A549 (cell line): ENCODE data around the gene UBAC1. TPM values are rescaled to one million over a fixed set of nuclear protein-coding genes. Genes with fewer than 3 reads are reported as not detected.

ENCODE experiments used
- ATAC-seq, 2 experiments: fragments of 200-7000 bp in 1 of 2; fragments of >200 bp in 1 of 2; cut with Nextera tagmentation in 1 of 2; cut with Tn5 transposase in 1 of 2; 3 replicates each; pipeline versions ENCODE4 v1.8.0 to v1.9.1; 2018 to 2020; ENCODE audit warnings: mild to moderate bottlenecking in 1 of 2, moderate library complexity in 1 of 2
- CTCF ChIA-PET: fragments of 300-600 bp; sonication (Branson Sonifier 250); formaldehyde crosslinking; extraction: SDS; loops from one replicate; lab custom pipeline; 2021; ENCODE audit warnings: antibody characterized with exemption, inconsistent platforms; lab: Yijun Ruan, JAX
- POLR2A ChIA-PET: fragments of 350-600 bp; formaldehyde crosslinking; extraction: SDS; loops from one replicate; lab custom pipeline; 2021; ENCODE audit warnings: antibody characterized with exemption, inconsistent platforms; lab: Yijun Ruan, JAX
- DNase-seq, 2 experiments: peaks; one replicate each; pipeline versions ENCODE4 v3.0.0 to v3.0.0-alpha.2; 2011 to 2016; ENCODE audit warnings: low read depth in 1 of 2, low spot score in 1 of 2
- FAIRE-seq: peaks from 2 replicates; lab custom pipeline; 2011; peaks lifted over from hg19 to GRCh38; lab: Jason Lieb, UNC
- H3K27ac ChIP-seq, 2 experiments: fragments of >200 bp; sonication (Bioruptor Twin); formaldehyde crosslinking; 3 replicates each; pipeline ENCODE4 v1.5.1; 2016 to 2017
- H3K4me1 ChIP-seq: fragments of >200 bp; sonication (Bioruptor Twin); formaldehyde crosslinking; 3 replicates; pipeline ENCODE4 v1.6.1; 2016
- H3K4me2 ChIP-seq: fragments of >200 bp; sonication (Bioruptor Twin); formaldehyde crosslinking; 3 replicates; pipeline ENCODE4 v1.6.1; 2016
- H3K4me3 ChIP-seq: fragments of >200 bp; sonication (Bioruptor Twin); formaldehyde crosslinking; 3 replicates; pipeline ENCODE4 v1.5.1; 2016
- H3K9me3 ChIP-seq: fragments of >200 bp; sonication (Bioruptor Twin); formaldehyde crosslinking; 3 replicates; pipeline ENCODE4 v1.6.1; 2016
- CHD4 ChIP-seq: fragments of 200-600 bp; sonication (generic); IDR thresholded peaks from 2 replicates; pipeline ENCODE4 v1.6.1; 2016; ENCODE audit warnings: antibody characterized with exemption, mild to moderate bottlenecking, borderline replicate concordance
- EHF ChIP-seq: fragments of 250-450 bp; sonication (Bioruptor Pico); IDR thresholded peaks from 2 replicates; pipeline ENCODE4 v1.5.0; 2020; ENCODE audit warnings: mild to moderate bottlenecking
- EHMT2 ChIP-seq: fragments of 200-600 bp; sonication (generic); IDR thresholded peaks from 2 replicates; pipeline ENCODE4 v1.6.1; 2016; ENCODE audit warnings: antibody characterized with exemption, low read depth, mild to moderate bottlenecking, moderate library complexity
- EP300 ChIP-seq, 2 experiments: fragments of >200 bp; sonication (Bioruptor Twin); formaldehyde crosslinking; IDR thresholded peaks; 2 replicates in 1 of 2; 3 replicates in 1 of 2; pipeline ENCODE4 v1.6.1; 2016 to 2017
- FOSB ChIP-seq: fragments of 250-450 bp; sonication (Bioruptor Pico); IDR thresholded peaks from 2 replicates; pipeline ENCODE4 v1.5.0; 2020; ENCODE audit warnings: mild to moderate bottlenecking, moderate library complexity
- HDAC2 ChIP-seq: fragments of 200-600 bp; sonication (generic); IDR thresholded peaks from 2 replicates; pipeline ENCODE4 v1.6.1; 2016
- HOXB13 ChIP-seq: fragments of 250-450 bp; sonication (Bioruptor Pico); IDR thresholded peaks from 2 replicates; pipeline ENCODE4 v1.5.0; 2020; ENCODE audit warnings: low read depth, mild to moderate bottlenecking, moderate library complexity
- MAFK ChIP-seq: fragments of 450-650 bp; IDR thresholded peaks from 2 replicates; pipeline ENCODE4 v1.6.1; 2014; ENCODE audit not compliant: partially characterized antibody
- NFE2L2 ChIP-seq: fragments of 150-350 bp; conservative IDR thresholded peaks from 2 replicates; pipeline ENCODE4 v1.6.1; 2014; ENCODE audit warnings: low read length
- RAD21 ChIP-seq, 2 experiments: fragments of >200 bp in 1 of 2; sonication (Bioruptor Twin) in 1 of 2; formaldehyde crosslinking in 1 of 2; IDR thresholded peaks in 1 of 2; conservative IDR thresholded peaks in 1 of 2; 2 replicates in 1 of 2; 3 replicates in 1 of 2; pipeline ENCODE4 v1.6.1; 2012 to 2018; ENCODE audit warnings: inconsistent platforms in 1 of 2
- RARB ChIP-seq: fragments of 250-450 bp; sonication (Bioruptor Pico); IDR thresholded peaks from 2 replicates; pipeline ENCODE4 v1.8.0; 2021; ENCODE audit warnings: mild to moderate bottlenecking, moderate library complexity
- RCOR1 ChIP-seq: fragments of 150-350 bp; IDR thresholded peaks from 2 replicates; pipeline ENCODE4 v1.6.1; 2014; ENCODE audit warnings: antibody characterized with exemption, low read length, low read depth
- TFCP2L1 ChIP-seq: fragments of 250-450 bp; sonication (Bioruptor Pico); IDR thresholded peaks from 2 replicates; pipeline ENCODE4 v1.5.0; 2021; ENCODE audit warnings: mild to moderate bottlenecking
- TP53 ChIP-seq: fragments of 250-450 bp; sonication (Bioruptor Pico); IDR thresholded peaks from 2 replicates; pipeline ENCODE4 v1.5.0; 2021; ENCODE audit warnings: mild to moderate bottlenecking, moderate library complexity
- ZNF302 ChIP-seq: fragments of 250-450 bp; sonication (Bioruptor Pico); IDR thresholded peaks from 2 replicates; pipeline ENCODE4 v1.9.0; 2021; ENCODE audit warnings: inconsistent platforms, mild to moderate bottlenecking, moderate library complexity
- ZSCAN20 ChIP-seq: fragments of 250-450 bp; sonication (Bioruptor Pico); IDR thresholded peaks from 2 replicates; pipeline ENCODE4 v1.8.0; 2022; ENCODE audit warnings: mild to moderate bottlenecking, moderate library complexity
- WGBS: methylation state at CpG from one replicate; pipeline ENCODE4 v1.1.6; 2017; ENCODE audit errors: missing lambda C conversion rate; 5-methylcytosine and 5-hydroxymethylcytosine counted together
- polyA plus RNA-seq, 4 experiments: library from polyadenylated mRNA; depleted of rRNA in 3 of 4; stranded (reverse); fragments of >200 nt; fragmentation: RNase III in 1 of 4; extraction: RNeasy Plus Mini Kit Qiagen cat#74134 plus additional on column Dnase treatment in 1 of 4; gene quantifications; 2 replicates in 3 of 4; 3 replicates in 1 of 4; pipeline ENCODE4 v1.2.3, GENCODE V29; 2011 to 2017
- TF ChIP-seq, protein P1 (sequence below): fragments of >200 bp; sonication (Bioruptor Twin); formaldehyde crosslinking; IDR thresholded peaks from 2 replicates; pipeline ENCODE4 v1.6.1; 2016
- TF ChIP-seq, protein P2 (sequence below): fragments of >200 bp; sonication (Bioruptor Twin); formaldehyde crosslinking; IDR thresholded peaks from 3 replicates; pipeline ENCODE4 v1.6.1; 2016
- TF ChIP-seq, protein P3 (sequence below): IDR thresholded peaks from 2 replicates; pipeline ENCODE4 v1.6.1; 2012

Gene UBAC1
- polyA plus RNA-seq, 2 of the 4 experiments (the other 2 are of a cell fraction): 30.8 to 37.6 TPM

DNA sequence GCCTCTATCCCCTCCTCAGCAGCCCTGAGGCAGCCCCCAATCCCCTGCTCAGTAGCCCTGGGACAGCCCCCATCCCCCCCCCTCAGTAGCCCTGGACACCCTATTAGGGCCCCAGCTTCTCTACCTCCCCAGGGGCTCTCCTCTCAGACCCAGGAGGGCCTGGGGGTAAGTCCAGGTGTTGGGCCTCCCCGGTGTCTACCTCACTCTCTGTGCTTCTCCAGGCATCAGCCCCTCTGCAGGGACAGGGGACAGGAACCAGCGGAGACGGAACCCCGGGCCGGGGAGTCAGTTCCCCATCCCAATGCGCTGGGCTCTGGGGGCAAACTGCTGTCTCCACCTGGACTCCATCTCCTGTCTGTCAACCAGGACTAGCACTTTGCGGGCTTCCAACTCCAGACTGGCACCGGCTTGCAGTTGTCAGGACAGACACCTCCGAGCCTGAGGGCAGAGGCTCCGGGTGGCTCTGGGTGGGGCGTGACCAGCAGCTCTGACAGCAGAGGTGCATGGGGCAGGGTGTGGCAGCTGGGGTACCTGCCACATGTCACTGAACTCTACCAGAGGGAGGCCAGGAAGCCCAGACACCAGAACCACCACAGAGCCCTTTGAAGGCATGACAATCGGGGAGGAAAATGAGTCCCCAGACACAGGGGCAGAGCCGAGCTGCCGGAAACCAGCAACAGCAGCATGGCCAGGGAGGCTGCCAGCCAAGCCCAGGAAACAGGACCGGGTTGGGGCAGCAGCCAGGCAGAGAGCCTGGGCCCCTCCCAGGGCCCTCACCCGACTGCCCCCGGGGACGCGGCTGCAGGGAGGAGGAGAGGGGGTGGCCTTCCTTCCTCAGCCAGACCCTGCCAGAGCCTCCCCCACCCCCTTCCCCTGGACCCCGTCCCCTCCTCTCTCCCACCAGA lies 17.7 kb upstream of the UBAC1 start:
- TF ChIP-seq, protein P1, sequence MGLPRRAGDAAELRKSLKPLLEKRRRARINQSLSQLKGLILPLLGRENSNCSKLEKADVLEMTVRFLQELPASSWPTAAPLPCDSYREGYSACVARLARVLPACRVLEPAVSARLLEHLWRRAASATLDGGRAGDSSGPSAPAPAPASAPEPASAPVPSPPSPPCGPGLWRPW: no peak
- no peak for TF ChIP-seq CHD4
- TF ChIP-seq, protein P2, sequence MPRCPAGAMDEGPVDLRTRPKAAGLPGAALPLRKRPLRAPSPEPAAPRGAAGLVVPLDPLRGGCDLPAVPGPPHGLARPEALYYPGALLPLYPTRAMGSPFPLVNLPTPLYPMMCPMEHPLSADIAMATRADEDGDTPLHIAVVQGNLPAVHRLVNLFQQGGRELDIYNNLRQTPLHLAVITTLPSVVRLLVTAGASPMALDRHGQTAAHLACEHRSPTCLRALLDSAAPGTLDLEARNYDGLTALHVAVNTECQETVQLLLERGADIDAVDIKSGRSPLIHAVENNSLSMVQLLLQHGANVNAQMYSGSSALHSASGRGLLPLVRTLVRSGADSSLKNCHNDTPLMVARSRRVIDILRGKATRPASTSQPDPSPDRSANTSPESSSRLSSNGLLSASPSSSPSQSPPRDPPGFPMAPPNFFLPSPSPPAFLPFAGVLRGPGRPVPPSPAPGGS: no peak
- TF ChIP-seq EHMT2: no peak
- TF ChIP-seq EP300 (IDR thresholded peaks at IDR 0.05): no peak
- no peak for TF ChIP-seq RARB
- TF ChIP-seq MAFK: no peak
- no peak for TF ChIP-seq NFE2L2
- TF ChIP-seq RAD21 (conservative IDR thresholded peaks at IDR 0.05 in 1 of 2, IDR thresholded peaks at IDR 0.05 in 1 of 2): no peak
- no peak for TF ChIP-seq ZSCAN20
- TF ChIP-seq HDAC2: no peak
- TF ChIP-seq, protein P3, sequence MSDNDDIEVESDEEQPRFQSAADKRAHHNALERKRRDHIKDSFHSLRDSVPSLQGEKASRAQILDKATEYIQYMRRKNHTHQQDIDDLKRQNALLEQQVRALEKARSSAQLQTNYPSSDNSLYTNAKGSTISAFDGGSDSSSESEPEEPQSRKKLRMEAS: no peak
- no peak for TF ChIP-seq TP53 (CRISPR knock-in tag)
- TF ChIP-seq ZNF302 (CRISPR knock-in tag): no peak
- TF ChIP-seq EHF (CRISPR knock-in tag): no peak
- DNase-seq: no peak
- H3K9me3 ChIP-seq: no peaks in the 10 kb centered on the region
- no peak overlapping the region for H3K4me2 ChIP-seq
- POLR2A ChIA-PET: no interaction called here
- peak; percentile 30 to 48; a peak in 5 of 6 replicates for ATAC-seq
- CTCF ChIA-PET: interaction anchor here (1.3 to 3.3 kb wide), 2 partner anchors 11 to 144 kb away, joined by 3 to 20 read pairs; no protein-coding TSS in a partner anchor
- no peak overlapping the region for H3K4me3 ChIP-seq
- 64% methylated on average over 8 of the region's 20 CpGs for WGBS
- FAIRE-seq: no peak
- 0 out of 3 replicates have a peak, but pooled peaks cover 3% of the 10 kb centered on the region for H3K4me1 ChIP-seq
- no peak overlapping the region for H3K27ac ChIP-seq

DNA sequence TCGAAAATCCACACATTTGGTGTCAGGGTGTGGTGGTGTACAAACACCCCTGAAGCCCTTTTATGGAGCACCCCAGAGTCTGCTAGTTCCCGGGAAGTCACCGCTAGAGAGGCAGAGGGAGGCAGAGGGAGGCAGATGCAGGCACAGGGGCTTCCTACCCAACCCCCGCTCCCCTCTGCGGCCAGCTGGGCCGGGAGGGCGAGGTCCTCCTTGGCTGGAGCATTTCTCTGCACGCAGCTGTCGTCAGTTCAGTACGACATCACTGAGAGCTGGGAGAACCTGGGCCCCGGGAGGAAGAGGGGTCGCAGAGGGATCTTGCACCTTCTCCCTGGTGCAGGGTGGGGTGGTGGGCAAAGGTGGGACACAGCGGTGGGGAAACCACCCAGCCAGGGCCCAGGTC lies 15.8 kb upstream of the UBAC1 start:
- Histone ChIP-seq H3K9me3 (no peaks in the 10 kb centered on the region), H3K27ac (no peak overlapping the region), H3K4me2 (no peak overlapping the region), H3K4me1 (0 out of 3 replicates have a peak, but pooled peaks cover 3% of the 10 kb centered on the region)
- FAIRE-seq (no peak), DNase-seq (no peak), ATAC-seq (no peak)
- 68% methylated on average over 8 of the region's 13 CpGs for WGBS
- TF ChIP-seq, protein P2: no peak
- TF ChIP-seq, protein P3: no peak
- TF ChIP-seq ZNF302 (CRISPR knock-in tag) (no peak), TFCP2L1 (CRISPR knock-in tag) (no peak), FOSB (no peak), HOXB13 (CRISPR knock-in tag) (no peak), RCOR1 (no peak), CHD4 (no peak)
- TF ChIP-seq, all 56 proteins: peak for 0
- CTCF ChIA-PET: interaction anchor here (1.1 to 3.6 kb wide), 7 partner anchors 9 to 179 kb away, joined by 3 to 27 read pairs (median 5); no protein-coding TSS in a partner anchor
- no peak overlapping the region for H3K4me3 ChIP-seq
- POLR2A ChIA-PET: no interaction called here
